GM21528 (cell line): Measurements from ENCODE around the gene ACTA2.

Source experiments
- ATAC-seq: cut with Tn5 transposase; IDR thresholded peaks from one replicate; pipeline ENCODE4 v1.9.1; 2021; ENCODE audit warnings: mild to moderate bottlenecking, moderate library complexity; ENCODE audit not compliant: unreplicated experiment, low FRiP score

The ACTA2 gene

GRCh38 chr10:88952647-88953111 lies at the start of gene ACTA2:
Gene ACTA2, minus strand, starts transcription at chr10:88952773. Its CDS starts 3,843 bp downstream, at chr10:88948930.
- ATAC-seq: no peak

DNA sequence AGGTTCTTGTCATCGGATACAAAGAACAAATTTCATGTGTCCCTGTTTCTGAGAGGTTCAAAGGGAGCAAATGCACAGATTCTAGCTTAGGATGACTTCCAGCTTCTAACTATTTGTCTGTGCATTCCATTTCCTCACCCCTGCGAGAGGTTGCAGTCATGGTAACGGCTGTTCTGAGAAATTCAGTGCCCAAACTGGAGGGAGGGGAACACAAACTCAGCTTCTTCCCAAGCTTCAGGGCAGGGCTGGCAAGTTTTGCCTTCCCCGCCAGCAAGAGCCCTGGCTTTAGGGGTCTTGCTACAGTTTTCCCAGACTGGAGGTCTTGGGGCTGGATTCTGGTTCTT lies 49.1 kb upstream of the ACTA2 start:
- no peak for ATAC-seq

- ATAC-seq: no peak
These were observed 48.6 kb upstream of the ACTA2 start for GRCh38 chr10:89001024-89001728.

- no peak for ATAC-seq
These were observed 47.1 kb upstream of the ACTA2 start for GRCh38 chr10:88999625-89000024.

DNA sequence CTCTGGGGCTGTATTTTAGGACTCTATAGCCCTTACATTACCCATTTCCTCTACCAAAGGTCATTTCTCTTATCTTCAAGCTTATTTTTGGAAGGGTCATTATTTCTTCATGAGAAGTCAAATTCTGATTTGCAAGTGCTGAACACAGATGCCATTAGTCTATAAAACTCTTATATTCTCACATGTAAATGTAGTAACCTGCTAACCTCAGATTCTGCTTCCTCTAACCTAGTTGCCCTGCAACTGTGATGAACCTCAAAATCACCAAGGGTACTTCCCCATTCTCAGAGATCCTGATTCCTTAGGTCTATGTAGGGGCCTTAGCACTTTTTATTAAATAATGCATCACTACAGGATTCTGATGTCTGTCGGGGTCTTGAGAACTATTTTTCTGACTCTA lies 44.4 kb upstream of the ACTA2 start:
- no peak for ATAC-seq

DNA sequence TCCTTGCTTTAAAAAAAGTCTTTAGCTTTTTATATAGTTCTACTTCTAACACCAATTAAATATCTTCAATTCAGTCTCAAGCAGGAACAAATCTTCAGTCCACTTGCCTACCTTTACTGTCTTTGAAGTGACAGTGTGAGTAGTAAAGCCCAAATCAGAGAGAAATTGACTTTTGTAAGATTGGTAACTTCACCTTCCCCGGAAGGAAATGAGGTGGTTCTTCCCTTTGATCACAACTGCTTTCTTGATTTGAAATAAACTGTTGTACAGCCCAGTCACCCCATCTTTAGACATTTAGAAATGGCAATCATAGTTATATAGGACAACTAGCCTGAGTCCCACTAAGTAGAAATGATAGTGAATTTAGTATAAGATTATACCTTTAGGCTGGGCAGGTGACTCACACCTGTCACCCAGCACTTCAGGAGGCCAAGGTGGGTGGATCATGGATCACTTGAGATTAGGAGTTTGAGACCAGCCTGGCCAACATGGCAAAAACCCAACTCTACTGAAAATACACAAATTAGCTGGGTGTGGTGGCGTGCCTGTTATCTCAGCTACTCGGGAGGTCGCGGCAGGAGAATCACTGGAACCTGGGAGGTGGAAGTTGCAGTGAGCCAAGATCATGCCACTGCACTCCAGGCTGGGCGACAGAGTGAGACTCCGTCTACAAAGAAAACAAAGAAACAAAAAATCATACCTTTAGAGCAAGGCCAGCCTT lies 42.7 kb upstream of the ACTA2 start:
- no peak for ATAC-seq

GRCh38 chr10:88994019-88994418 lies 41.4 kb upstream of the ACTA2 start:
- no peak for ATAC-seq

DNA sequence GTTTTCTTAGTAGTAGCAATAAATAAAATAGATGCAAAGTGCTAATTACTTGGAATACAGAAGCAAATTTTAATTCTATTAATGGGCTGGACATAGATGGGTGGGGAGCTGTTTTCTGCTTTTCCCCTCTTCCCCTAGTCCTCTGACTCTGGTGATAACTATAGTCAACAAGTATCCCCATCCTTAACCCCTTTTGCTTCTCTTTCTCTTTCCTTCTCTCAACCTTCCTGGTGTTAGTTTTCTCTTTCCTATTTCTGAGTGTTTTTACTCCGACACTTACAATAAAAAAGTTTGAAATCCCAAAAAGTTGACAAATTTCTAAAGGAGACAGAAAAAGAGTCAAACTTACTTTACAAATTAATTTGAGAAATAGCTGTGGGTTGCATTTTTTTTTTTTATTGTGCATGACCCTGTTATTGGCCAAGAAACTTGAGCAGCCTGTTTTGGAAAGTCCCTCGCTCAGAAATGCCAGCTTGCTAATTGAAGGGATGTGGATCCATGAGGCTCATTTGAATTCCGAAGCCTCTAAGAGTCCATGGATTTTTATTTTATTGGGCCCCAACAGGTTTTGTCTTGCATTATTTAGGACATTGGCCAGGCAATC lies 40.5 kb upstream of the ACTA2 start:
- no peak for ATAC-seq

GRCh38 chr10:88991899-88992320 lies 39.3 kb upstream of the ACTA2 start:
- no peak for ATAC-seq

GRCh38 chr10:88991161-88991898 lies 38.8 kb upstream of the ACTA2 start:
- ATAC-seq: peak; percentile 35

GRCh38 chr10:88990384-88991160 lies 38.0 kb upstream of the ACTA2 start, which contains the start of gene FAS:
Gene FAS, plus strand, starts transcription at chr10:88990798. Its CDS starts 79 bp downstream, at chr10:88990877.
- ATAC-seq: peak; percentile 64

DNA sequence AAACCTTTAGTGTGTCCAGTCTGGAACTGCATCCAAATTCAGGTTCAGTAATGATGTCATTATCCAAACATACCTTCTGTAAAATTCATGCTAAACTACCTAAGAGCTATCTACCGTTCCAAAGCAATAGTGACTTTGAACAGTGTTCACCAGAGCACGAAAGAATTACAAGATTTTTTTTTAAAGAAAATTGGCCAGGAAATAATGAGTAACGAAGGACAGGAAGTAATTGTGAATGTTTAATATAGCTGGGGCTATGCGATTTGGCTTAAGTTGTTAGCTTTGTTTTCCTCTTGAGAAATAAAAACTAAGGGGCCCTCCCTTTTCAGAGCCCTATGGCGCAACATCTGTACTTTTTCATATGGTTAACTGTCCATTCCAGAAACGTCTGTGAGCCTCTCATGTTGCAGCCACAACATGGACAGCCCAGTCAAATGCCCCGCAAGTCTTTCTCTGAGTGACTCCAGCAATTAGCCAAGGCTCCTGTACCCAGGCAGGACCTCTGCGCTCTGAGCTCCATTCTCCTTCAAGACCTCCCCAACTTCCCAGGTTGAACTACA lies 37.3 kb upstream of the ACTA2 start:
- ATAC-seq: peak; percentile 9

GRCh38 chr10:88989423-88989822 lies 36.9 kb upstream of the ACTA2 start:
- no peak for ATAC-seq

DNA sequence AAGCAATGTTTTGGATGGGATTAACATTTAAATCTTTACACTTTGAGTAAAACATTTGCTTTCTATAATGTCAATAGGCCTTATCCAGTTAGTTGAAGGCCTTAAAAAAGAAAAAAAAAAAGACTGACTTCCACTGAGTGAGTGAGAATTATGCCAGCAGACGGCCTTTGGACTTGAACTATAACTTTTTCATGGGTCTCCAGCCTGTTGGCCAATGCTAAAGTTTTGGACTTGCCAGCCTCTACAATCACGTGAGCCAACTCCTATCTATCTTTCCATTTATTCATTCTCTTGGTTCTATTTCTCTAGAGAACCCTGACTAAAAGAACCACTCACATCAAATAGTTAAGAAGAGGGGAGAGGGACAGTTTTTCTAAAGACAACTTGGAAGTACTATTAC lies 35.3 kb upstream of the ACTA2 start:
- ATAC-seq: no peak

DNA sequence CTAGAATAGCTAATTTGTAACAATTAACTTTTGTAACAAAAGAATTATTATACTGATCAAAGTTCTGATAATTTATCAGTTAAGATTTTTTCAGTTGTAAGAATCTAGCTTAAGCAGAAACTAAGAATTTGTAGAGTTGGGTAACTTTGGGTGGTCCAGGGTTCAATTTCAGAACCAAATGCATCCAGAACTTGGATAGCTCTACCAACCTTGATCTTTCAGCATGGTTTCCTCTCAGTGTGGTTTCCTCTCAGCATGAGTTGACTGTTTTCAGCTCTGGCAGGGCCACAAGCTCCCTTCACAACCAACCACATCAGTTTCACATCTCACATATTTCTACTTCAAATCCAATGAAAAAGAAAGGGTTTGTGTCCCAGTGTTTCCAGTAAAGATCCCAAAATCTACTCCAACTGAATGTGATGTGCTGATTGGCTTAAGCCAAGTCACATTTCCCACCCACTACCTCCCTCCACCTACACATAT lies 34.7 kb upstream of the ACTA2 start:
- no peak for ATAC-seq

GRCh38 chr10:88986549-88987242 lies 34.1 kb upstream of the ACTA2 start:
- no peak for ATAC-seq

GRCh38 chr10:88984525-88984924 lies 32.0 kb upstream of the ACTA2 start:
- no peak for ATAC-seq

GRCh38 chr10:88983939-88984338 lies 31.4 kb upstream of the ACTA2 start:
- no peak for ATAC-seq

DNA sequence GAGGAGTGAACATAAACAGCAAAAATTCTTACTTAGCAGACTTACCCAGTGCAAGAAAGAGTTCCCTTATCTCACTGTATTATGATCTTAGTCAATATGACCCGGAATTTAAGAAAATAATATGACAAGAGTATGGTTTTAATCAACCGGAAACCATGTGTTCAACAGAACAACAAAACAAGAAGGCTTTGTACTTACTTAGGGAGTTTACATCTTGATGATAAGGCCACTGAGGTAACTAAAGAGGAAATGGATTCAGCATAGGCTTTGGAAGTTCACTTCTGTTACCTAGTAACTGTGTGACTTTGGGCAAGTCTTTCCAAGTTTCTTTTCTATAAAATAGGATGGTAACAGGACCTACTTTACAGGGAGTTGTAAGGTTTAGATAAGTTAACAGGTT lies 30.6 kb upstream of the ACTA2 start:
- ATAC-seq: no peak
